ENCODE results near the gene PTPRG.

PTPRG gene

DNA sequence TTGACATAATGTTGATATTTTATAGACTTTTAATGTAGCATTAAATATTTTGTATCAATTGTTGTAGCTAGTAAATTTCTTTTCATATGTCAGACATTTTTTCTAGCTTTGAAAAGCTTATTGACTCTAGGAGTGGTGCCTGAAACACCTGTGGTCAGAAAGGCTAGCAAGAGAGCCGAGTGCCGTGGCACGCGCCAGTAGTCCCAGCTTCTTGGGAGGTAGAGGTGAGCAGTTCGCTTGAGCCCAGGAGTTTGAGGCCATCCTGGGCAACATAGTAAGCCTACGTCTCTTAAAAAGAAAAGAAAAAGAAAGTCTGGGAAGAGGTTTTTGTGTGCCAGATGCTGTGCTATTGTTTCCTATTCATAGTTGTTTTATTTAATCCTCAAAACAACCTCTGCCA lies 613.8 kb downstream of the PTPRG start:
- Mint-ChIP-seq H3K36me3 (ENCODE audit: low read depth) (no peaks in the 10 kb centered on the region), H3K4me3 (no peak overlapping the region), H3K27ac (no peak overlapping the region)

DNA sequence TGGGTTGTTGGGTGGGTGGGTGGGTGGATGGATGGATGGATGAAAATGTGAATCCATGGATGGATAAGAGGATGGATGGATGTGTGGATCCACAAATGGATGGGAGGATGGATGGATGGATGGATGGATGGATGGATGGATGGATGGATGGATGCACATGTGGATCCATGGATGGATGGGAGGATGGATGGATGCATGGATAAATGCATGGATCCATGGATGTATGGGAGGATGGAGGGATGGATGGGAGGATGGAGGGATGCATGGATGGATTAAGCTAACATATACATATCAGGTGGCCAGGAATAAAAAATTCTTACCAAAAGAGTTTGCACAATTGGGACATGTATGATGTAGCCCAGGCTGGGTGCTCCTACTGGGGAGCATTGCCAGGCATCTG lies 616.7 kb downstream of the PTPRG start:
- Mint-ChIP-seq H3K27ac (no peak overlapping the region), H3K36me3 (ENCODE audit: low read depth) (no peaks in the 10 kb centered on the region), H3K27me3 (no peaks in the 10 kb centered on the region), H3K4me1 (no peaks in the 10 kb centered on the region), H3K4me3 (no peak overlapping the region), H3K9me3 (no peaks in the 10 kb centered on the region)
- ATAC-seq (no peak), DNase-seq (no peak)

More for the DNA sequence above, 613.8 kb downstream of the PTPRG start:
- Mint-ChIP-seq H3K27me3 (no peaks in the 10 kb centered on the region), H3K9me3 (peaks cover 12% of the 10 kb centered on the region), H3K4me1 (no peaks in the 10 kb centered on the region)
- ATAC-seq (no peak), DNase-seq (no peak)

DNA sequence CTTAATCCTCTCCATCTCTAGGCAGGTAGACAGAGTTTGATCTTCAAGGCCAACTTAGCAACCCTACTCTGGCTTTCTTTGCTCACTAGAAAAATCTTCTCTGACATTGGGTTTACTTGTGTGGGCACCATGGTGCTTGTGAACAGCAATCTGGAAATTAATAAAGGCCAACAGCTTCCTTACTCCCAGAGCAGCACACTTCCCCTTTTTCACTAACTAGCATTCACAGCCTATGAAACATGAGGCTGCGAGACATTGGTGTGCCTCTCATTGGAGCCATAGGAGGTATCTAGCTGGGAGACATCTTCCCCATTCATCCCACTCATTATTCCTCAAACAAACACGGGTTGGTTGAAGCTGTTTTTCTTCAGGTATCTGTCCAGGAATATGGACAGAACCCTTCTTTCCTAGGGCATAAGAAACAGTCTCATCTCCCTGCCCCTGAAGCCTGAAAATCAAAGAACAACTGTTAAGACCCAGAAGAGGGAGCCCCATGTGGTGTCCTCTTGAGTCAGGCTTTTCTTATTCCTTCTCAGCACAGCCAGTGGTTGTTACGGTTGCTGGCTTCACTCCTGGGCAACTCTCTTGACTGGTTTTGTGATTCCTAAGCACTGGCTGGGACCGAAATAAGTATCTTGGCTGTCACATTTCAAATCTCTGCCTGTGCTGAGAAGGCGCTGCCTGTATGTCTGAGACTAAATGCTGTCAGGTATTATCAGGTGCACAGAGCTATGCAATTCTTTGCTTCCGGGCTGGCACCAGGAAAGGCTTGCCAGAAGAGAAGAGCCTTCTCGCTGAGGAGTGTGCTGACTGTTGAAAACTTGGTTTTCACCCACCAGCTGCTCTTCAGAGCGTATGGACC lies 617.6 kb downstream of the PTPRG start:
- H3K4me1 Mint-ChIP-seq: no peaks in the 10 kb centered on the region
- H3K9me3 Mint-ChIP-seq: no peaks in the 10 kb centered on the region
- H3K27me3 Mint-ChIP-seq: no peaks in the 10 kb centered on the region
- ATAC-seq: no peak
- DNase-seq: no peak
- no peak overlapping the region for H3K4me3 Mint-ChIP-seq
- H3K36me3 Mint-ChIP-seq (ENCODE audit: low read depth): no peaks in the 10 kb centered on the region
- no peak overlapping the region for H3K27ac Mint-ChIP-seq

DNA sequence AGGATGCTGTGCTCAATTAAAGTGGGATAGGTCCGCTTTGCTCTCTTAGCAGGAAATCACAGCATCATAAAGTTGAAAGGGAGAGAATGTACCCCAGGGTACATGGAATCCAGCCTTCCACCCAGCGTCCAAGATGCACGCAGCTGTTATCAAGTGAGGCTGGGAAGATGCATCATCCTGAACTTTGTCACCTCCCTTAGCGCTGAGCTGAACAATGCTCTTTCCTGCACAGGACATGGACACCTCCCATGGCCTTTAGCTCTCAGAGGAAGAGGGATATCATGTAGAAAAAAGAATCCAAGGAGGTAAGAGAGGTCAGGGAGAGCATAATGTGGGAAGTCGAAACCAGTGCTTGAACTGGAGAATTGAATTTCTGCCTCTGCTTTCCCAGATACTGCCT lies 619.1 kb downstream of the PTPRG start:
- H3K27me3 Mint-ChIP-seq: no peaks in the 10 kb centered on the region
- H3K4me1 Mint-ChIP-seq: no peaks in the 10 kb centered on the region
- no peak overlapping the region for H3K27ac Mint-ChIP-seq
- no peaks in the 10 kb centered on the region for H3K9me3 Mint-ChIP-seq
- H3K4me3 Mint-ChIP-seq: no peak overlapping the region
- no peaks in the 10 kb centered on the region for H3K36me3 Mint-ChIP-seq (ENCODE audit: low read depth)
- DNase-seq (no peak), ATAC-seq (no peak)

DNA sequence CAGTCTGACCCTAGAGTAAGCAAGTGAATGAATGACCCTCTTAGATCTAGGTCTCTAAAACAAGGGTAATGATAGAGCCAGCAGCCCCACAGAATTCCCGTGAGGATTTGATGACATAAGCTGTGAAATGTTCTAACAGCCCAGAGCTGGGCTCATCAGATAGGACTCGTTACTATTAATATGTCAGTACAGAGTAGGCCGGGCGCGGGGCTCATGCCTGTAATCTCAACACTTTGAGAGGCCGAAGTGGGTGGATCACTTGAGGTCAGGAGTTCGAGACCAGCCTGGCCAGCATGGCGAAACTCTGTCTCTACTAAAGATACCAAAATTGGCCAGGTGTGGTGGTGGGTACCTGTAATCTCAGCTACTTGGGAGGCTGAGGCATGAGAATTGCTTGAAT lies 621.7 kb downstream of the PTPRG start:
- H3K4me3 Mint-ChIP-seq: no peak overlapping the region
- no peak for ATAC-seq
- no peaks in the 10 kb centered on the region for H3K9me3 Mint-ChIP-seq
- no peaks in the 10 kb centered on the region for H3K4me1 Mint-ChIP-seq
- no peaks in the 10 kb centered on the region for H3K36me3 Mint-ChIP-seq (ENCODE audit: low read depth)
- no peak overlapping the region for H3K27ac Mint-ChIP-seq
- no peak for DNase-seq
- no peaks in the 10 kb centered on the region for H3K27me3 Mint-ChIP-seq

DNA sequence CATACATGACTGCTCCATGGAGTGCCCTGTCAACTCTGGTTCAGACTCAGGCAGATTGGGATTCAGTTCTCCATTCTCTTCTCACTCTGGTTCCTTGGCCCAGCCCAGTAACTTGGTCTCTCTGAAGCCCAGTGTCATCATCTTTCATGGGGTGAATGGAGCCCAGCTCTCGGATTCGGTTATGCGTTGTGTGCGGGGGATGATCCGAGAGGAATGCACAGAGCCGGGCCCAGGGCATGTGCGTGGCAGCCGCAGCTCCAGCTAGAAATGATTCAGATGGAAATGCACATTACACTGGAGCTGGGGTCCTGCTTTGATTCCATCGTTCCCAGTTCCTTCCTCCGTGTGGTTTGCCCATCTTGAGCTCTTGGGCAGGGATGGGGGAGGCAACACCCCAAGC lies 622.6 kb downstream of the PTPRG start:
- Mint-ChIP-seq H3K27me3 (peaks cover under 1% of the 10 kb centered on the region), H3K27ac (no peak overlapping the region), H3K4me3 (no peak overlapping the region), H3K36me3 (ENCODE audit: low read depth) (no peaks in the 10 kb centered on the region), H3K9me3 (no peaks in the 10 kb centered on the region), H3K4me1 (no peaks in the 10 kb centered on the region)
- no peak for ATAC-seq
- no peak for DNase-seq

DNA sequence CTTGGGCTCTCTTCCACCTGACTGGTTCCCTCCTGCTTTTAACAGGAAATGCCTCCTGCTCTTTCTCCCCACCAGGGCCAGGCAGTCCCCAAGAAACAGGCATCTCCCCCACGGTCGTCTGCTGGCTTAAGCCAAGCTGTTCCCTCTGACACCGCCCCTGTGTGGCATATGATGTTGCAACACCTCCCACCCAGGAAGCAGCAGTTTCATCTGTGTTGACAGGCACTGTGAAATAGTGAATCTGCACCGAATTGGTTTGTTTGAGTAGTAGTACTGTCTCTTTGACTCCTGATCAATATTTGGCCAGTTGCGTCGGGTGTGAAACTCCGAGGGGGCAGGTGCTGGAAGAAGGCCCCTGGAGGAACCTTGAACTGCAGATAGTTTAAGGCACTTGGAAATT lies 623.2 kb downstream of the PTPRG start:
- Mint-ChIP-seq H3K4me3 (no peak overlapping the region), H3K4me1 (no peaks in the 10 kb centered on the region), H3K27ac (no peak overlapping the region), H3K36me3 (ENCODE audit: low read depth) (no peaks in the 10 kb centered on the region), H3K27me3 (peaks cover 3% of the 10 kb centered on the region), H3K9me3 (no peaks in the 10 kb centered on the region)
- DNase-seq (no peak), ATAC-seq (no peak)

DNA sequence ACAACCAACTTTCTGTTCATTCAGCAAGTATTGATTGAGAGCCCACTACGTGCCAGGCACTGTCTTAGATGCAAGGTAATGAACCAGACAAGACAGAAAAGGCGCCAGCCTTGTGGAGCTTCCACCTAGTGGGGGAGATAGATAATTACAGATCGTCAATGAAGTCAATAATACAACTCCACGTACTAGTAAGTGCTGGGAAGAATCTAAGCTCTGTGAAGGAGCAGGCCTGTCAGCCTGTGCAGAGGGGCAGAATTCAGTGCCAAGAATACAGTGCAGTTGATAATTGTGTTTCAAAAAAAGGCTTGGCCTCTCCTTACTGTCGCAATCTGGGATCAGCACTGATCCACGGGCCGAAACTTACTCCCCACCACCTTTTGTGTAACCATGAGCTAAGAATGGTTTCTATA lies 625.7 kb downstream of the PTPRG start:
- DNase-seq (no peak), ATAC-seq (no peak)
- H3K4me3 Mint-ChIP-seq: no peak overlapping the region
- H3K4me1 Mint-ChIP-seq: no peaks in the 10 kb centered on the region
- no peaks in the 10 kb centered on the region for H3K36me3 Mint-ChIP-seq (ENCODE audit: low read depth)
- no peak overlapping the region for H3K27ac Mint-ChIP-seq
- H3K27me3 Mint-ChIP-seq: peaks cover 3% of the 10 kb centered on the region
- H3K9me3 Mint-ChIP-seq: no peaks in the 10 kb centered on the region

DNA sequence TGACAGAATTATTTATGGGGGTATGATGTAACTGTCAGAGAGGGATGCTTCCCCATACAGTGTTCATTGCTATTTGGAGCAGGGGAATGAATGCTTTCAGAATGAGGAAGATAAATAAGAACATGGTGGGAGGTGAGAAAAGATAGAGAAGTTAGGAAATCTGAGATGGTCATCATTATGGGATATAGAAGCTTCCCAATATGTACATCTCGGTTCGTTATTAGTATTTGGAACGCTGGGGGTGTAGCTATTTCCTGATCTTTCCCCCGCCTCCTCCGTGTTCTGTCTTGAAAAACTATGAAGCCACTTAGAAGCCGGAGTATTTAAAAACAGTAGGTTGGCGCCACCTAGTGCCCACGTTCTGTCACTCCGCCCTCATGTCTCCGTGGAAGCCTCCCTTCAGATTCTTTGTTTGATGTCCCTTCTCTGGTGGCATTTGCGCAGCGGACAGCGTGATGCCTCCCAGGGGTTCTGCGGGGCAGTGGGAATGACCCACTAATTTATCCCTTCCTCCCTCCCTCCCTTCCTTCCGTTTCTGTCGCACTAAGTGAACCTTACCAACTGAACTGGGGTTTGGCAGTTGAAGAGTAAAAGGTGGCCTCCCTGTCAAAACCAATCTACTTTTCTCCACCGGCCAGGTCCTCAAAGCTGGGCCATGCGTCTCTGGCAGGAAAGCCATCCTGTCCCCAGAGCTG lies 627.5 kb downstream of the PTPRG start:
- H3K36me3 Mint-ChIP-seq (ENCODE audit: low read depth): no peaks in the 10 kb centered on the region
- H3K9me3 Mint-ChIP-seq: no peaks in the 10 kb centered on the region
- ATAC-seq (peak; percentile 58), DNase-seq (peak; percentile 64)
- no peak overlapping the region for H3K4me3 Mint-ChIP-seq
- H3K27me3 Mint-ChIP-seq: peaks cover 3% of the 10 kb centered on the region
- H3K4me1 Mint-ChIP-seq: no peaks in the 10 kb centered on the region
- no peak overlapping the region for H3K27ac Mint-ChIP-seq

DNA sequence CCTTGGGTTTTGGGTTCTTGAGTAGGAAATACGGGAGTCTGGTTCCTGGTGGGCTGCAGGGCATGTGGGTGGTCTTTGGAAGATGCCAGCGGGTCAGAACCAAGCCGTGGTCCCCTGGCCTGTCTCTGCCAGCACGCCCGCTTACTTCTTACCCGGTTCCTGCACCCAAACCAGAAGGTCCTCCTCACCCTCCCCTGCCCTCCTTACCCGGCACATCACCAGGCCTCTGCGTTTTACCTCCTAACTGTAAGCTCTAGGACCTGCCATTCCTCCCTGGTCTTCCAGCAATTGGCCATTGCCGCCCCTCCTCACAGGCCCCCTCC lies 628.0 kb downstream of the PTPRG start:
- no peaks in the 10 kb centered on the region for H3K9me3 Mint-ChIP-seq
- ATAC-seq (no peak), DNase-seq (no peak)
- peaks cover 3% of the 10 kb centered on the region for H3K27me3 Mint-ChIP-seq
- H3K4me1 Mint-ChIP-seq: no peaks in the 10 kb centered on the region
- H3K4me3 Mint-ChIP-seq: no peak overlapping the region
- no peaks in the 10 kb centered on the region for H3K36me3 Mint-ChIP-seq (ENCODE audit: low read depth)
- no peak overlapping the region for H3K27ac Mint-ChIP-seq

DNA sequence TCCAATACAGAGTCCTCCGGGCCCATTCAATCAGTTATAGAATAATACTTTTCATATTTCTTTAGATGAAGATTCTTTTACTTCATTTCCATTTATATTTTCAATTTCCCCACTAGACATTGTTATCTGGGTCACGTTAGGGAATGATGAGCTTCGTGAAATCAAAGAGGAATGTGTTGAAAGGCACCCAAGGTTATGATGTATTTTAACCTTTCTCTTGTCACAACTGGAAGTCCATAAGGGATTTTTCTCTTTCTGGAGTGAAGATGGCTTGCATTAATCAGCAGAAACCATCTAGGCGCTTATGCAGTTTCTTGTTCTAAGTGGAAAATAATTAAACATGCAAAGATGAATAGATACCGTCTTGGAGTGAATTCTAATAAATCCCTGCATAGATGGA lies 631.5 kb downstream of the PTPRG start:
- DNase-seq (no peak), ATAC-seq (no peak)
- H3K27ac Mint-ChIP-seq: no peak overlapping the region
- no peaks in the 10 kb centered on the region for H3K9me3 Mint-ChIP-seq
- H3K4me3 Mint-ChIP-seq: no peak overlapping the region
- no peaks in the 10 kb centered on the region for H3K4me1 Mint-ChIP-seq
- no peaks in the 10 kb centered on the region for H3K36me3 Mint-ChIP-seq (ENCODE audit: low read depth)
- H3K27me3 Mint-ChIP-seq: peaks cover 3% of the 10 kb centered on the region

DNA sequence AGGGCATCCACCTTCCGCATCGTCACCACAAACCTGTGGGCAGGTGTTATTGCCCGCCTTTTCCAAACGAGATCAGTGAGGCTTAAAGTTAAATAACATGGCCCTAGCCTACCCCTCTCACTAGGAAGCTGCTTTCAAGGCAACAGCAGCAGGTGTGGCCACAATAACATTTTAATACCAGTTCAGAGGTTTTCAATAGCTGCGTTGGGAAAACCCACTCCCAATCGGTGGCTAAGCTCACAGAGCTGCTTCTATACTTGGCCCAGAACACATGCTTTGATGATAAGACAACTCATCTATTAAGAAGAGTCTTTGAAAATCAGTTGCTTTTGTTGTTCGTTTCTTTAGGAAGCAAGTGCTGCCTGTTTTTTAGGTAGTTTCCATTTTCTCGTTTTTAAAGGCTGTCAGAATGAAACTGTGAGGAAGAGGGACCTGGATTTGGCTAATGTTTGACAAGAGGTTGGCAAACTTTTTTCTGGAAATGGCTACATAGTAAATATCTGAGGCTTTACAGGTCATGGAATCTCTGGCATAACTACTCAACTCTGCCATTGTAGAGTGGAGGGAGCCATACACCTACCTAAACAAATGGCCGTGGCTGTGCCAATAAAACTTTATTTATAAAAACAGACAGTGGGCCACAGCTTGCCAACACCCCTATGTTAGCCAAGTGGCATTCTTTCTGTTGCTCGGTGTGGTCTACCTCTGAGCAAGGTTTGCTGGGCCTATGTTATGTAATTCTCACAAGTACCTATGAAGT lies 632.4 kb downstream of the PTPRG start:
- no peak for DNase-seq
- H3K4me1 Mint-ChIP-seq: no peaks in the 10 kb centered on the region
- no peaks in the 10 kb centered on the region for H3K36me3 Mint-ChIP-seq (ENCODE audit: low read depth)
- no peak for ATAC-seq
- H3K27me3 Mint-ChIP-seq: peaks cover 3% of the 10 kb centered on the region
- H3K4me3 Mint-ChIP-seq: no peak overlapping the region
- no peak overlapping the region for H3K27ac Mint-ChIP-seq
- no peaks in the 10 kb centered on the region for H3K9me3 Mint-ChIP-seq

DNA sequence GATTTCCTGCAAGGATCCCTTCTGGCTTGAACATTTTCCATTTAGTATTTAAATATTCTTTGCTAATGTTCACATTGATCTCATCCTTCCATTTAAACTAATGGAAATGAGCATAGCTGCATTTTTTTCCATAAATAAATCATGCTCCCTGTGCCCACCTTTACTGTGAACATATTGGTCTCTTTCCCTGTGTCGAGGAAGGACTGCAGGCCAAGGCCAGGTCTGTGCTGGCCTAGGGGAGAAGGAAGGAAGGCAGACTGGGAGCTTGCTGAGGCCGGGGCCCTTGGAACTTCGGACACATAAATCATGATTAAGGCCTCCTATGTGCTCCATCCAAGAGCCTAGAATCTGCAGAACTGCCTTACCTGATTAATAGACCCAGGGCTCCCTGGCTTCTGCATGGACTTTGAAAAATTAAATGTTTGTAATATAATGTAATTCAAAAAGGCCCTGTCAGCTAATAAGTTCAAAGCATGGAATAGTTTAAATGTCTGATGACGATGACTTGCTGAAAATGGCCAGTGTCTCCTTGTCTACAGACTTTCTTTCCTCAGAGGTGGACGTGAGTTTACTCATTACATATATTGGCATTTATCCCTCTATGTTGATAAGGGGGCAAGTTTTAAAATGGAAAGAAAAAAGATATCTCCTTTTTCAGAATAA lies 636.1 kb downstream of the PTPRG start:
- H3K27me3 Mint-ChIP-seq: peaks cover 3% of the 10 kb centered on the region
- H3K4me1 Mint-ChIP-seq: no peaks in the 10 kb centered on the region
- H3K9me3 Mint-ChIP-seq: no peaks in the 10 kb centered on the region
- no peaks in the 10 kb centered on the region for H3K36me3 Mint-ChIP-seq (ENCODE audit: low read depth)
- DNase-seq (no peak), ATAC-seq (no peak)
- no peak overlapping the region for H3K27ac Mint-ChIP-seq
- no peak overlapping the region for H3K4me3 Mint-ChIP-seq

DNA sequence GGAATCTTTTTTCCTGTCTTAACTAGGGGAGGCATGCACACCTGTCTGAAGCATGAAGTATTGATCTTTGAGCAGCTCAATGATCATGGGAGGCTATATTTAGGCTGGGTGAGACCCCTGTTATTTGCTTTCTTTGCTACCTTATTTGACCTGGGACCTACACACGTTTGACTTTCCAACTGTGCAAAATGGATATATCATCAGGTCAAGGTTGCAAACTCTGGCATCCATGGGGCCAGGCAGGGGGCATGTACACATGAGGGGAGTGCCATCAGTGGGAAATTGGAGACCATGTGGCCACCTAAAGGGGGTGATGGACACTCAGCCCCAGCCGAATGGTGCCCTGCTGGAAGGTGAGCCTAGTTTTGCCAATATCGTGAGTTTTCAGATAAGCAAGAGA lies 637.8 kb downstream of the PTPRG start:
- Mint-ChIP-seq H3K9me3 (no peaks in the 10 kb centered on the region), H3K4me1 (no peaks in the 10 kb centered on the region), H3K27ac (no peak overlapping the region), H3K36me3 (ENCODE audit: low read depth) (no peaks in the 10 kb centered on the region), H3K4me3 (no peak overlapping the region), H3K27me3 (peaks cover 5% of the 10 kb centered on the region)
- no peak for ATAC-seq
- no peak for DNase-seq

All from activated naive CD8-positive, alpha-beta T cell treated with anti-CD3 and anti-CD28 coated beads, Interleukin-2, amount 50 U/mL, for 24 hours (primary cell).